PFSK-1 (cell line): ENCODE measurements around the gene SND1.

ENCODE experiments used
- FOXP2 ChIP-seq: optimal IDR thresholded peaks from 2 replicates; pipeline ENCODE3; 2011; ENCODE audit warnings: borderline replicate concordance, control low read depth, inconsistent platforms; ENCODE audit not compliant: insufficient read depth; ENCODE audit errors: extremely low read length, extremely low read depth
- POLR2AphosphoS5 ChIP-seq: IDR thresholded peaks from 2 replicates; pipeline ENCODE4 v1.6.1; 2012; ENCODE audit warnings: low read depth, mild to moderate bottlenecking, control low read depth, low read length, moderate library complexity
- SIN3A ChIP-seq: IDR thresholded peaks from 2 replicates; pipeline ENCODE4 v1.6.1; 2012; ENCODE audit warnings: mild to moderate bottlenecking, low read length, moderate library complexity, borderline replicate concordance; ENCODE audit not compliant: insufficient read depth
- TAF1 ChIP-seq: IDR thresholded peaks from 2 replicates; pipeline ENCODE4 v1.6.1; 2012; ENCODE audit warnings: low read length, control low read depth, borderline replicate concordance; ENCODE audit not compliant: insufficient read depth
- TF ChIP-seq, protein P1 (sequence below), 2 experiments: IDR thresholded peaks; 2 replicates each; pipeline versions ENCODE4 v1.6.1 to v1.8.0; 2011 to 2012; ENCODE audit warnings: low read depth in 2 of 2, low read length in 2 of 2, control low read depth in 1 of 2, inconsistent platforms in 1 of 2, mild to moderate bottlenecking in 1 of 2, moderate library complexity in 1 of 2; ENCODE audit not compliant: insufficient read depth in 1 of 2

SND1 gene

DNA sequence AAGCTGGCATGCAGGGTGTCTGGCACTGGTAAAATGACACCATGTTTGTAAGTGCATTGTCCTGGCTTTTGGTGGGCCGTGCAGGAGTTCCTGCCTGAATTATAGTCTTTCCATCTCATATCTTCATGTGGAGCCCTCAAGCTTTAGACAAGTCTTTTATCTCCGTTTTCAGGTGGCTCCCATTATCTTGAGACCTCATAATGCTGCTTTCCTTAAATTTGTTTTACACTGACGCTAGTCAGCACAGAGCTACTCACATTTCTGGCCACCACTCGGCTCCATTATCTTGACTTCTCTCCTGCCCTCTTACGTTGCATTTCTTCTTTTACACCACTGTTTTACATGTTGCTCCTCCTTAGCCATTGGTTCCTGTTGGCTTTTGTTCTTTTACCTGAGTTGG, 342.0 kb downstream of the SND1 start:
- TF ChIP-seq TAF1 = no peak
- no peak for TF ChIP-seq FOXP2
- no peak for TF ChIP-seq SIN3A
- TF ChIP-seq, protein P1, sequence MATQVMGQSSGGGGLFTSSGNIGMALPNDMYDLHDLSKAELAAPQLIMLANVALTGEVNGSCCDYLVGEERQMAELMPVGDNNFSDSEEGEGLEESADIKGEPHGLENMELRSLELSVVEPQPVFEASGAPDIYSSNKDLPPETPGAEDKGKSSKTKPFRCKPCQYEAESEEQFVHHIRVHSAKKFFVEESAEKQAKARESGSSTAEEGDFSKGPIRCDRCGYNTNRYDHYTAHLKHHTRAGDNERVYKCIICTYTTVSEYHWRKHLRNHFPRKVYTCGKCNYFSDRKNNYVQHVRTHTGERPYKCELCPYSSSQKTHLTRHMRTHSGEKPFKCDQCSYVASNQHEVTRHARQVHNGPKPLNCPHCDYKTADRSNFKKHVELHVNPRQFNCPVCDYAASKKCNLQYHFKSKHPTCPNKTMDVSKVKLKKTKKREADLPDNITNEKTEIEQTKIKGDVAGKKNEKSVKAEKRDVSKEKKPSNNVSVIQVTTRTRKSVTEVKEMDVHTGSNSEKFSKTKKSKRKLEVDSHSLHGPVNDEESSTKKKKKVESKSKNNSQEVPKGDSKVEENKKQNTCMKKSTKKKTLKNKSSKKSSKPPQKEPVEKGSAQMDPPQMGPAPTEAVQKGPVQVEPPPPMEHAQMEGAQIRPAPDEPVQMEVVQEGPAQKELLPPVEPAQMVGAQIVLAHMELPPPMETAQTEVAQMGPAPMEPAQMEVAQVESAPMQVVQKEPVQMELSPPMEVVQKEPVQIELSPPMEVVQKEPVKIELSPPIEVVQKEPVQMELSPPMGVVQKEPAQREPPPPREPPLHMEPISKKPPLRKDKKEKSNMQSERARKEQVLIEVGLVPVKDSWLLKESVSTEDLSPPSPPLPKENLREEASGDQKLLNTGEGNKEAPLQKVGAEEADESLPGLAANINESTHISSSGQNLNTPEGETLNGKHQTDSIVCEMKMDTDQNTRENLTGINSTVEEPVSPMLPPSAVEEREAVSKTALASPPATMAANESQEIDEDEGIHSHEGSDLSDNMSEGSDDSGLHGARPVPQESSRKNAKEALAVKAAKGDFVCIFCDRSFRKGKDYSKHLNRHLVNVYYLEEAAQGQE (IDR thresholded peaks at IDR 0.05; ENCODE audit: insufficient read depth in 1 of 2, low read depth in 2 of 2, low read length in 2 of 2) = no peak
- no peak for TF ChIP-seq POLR2AphosphoS5

DNA sequence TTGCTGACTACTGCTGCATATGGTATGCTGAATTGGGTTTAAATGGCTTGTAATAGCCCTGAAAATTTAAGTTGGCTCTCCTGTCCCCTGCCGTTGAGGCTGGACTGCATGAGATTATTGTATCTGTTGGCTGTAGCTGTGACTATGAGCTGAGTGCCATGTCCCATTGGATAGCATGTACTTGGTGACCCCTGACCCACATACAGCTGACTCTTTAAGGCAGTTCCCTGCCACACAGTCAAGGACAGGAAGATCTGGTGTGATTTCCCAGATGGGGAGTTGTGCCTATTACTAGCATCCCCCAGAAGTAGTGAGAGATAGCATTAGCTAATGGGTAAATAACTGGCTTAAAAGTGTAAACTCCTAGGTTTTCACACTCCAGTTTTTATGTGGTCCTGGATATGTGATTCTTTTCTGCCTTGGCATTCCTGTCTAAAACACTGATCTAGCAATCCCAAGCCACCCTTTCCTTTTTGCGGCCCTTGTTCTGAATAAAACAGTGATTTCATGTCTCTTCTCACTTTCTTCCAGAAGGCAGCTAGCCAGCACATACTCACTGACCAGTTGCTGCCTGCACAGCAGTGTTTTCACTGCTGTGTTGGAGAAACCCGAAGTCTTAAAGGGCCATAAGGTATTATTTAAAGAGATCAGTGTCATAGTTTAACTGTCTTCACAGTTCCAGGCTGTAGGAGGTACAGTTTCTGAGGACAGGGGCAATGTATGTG, 343.3 kb downstream of the SND1 start:
- TF ChIP-seq POLR2AphosphoS5 (no peak), FOXP2 (no peak), TAF1 (no peak), SIN3A (no peak)
- TF ChIP-seq, protein P1 (IDR thresholded peaks at IDR 0.05; ENCODE audit: insufficient read depth in 1 of 2, low read depth in 2 of 2, low read length in 2 of 2) = no peak

DNA sequence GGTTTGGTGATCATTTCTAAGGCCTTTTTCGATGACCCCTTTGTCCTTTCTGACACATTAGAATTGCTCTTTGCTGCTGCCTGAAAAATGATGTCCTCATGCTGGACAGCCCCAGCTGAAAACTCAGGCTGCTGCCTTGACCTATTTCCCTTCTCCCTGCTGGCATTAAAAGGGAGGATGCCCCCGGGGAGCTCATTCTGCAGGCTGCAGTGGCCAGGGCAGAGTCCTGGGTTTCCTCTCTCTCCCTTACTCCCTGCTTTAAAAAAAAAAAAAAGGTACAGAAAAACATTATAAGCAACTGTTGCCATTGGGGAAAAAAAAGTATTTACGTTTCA, 343.9 kb downstream of the SND1 start:
- TF ChIP-seq, protein P1 (IDR thresholded peaks at IDR 0.05; ENCODE audit: insufficient read depth in 1 of 2, low read depth in 2 of 2, low read length in 2 of 2) = no peak
- TF ChIP-seq SIN3A = no peak
- TF ChIP-seq FOXP2 = no peak
- no peak for TF ChIP-seq POLR2AphosphoS5
- TF ChIP-seq TAF1 = no peak

DNA sequence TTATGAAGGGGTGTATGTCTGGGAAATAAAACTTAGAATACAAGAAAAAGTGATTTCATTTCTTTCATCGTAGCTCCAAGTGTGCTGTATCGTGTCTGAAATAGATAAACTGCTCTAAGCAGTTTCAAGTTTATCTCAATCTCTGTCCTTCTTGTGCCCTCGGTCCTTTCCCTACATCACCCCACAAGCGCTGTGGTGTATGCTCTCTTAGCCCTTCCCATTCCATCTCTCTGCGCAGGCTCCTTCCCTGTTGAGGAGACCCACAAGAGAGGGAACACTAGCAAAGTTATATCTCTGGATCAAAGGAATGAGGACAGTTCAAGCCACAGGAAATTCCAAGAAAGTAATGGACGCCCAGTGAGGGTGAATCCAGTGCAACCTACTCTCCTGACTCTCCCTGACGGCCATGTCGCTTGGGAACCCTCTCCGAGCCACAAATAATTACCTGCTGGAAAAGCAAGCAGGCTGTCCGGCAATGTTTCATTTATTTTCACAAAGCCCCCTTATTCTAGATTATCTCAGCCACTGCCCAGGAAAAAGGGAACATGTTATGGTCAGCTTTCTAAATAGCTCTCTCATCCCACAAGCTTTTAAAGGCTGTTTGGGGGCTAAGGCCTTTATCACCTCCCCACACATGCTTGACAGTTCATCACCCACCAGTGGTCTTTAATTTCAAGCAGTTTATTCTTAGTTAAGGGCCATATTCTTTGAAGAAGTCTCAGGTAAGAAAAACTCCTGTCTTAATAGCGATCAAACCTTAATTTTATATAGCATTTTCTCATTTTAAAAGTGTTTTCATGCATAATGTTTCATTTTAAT, 344.5 kb downstream of the SND1 start:
- TF ChIP-seq FOXP2 (no peak), TAF1 (no peak), POLR2AphosphoS5 (no peak), SIN3A (no peak)
- TF ChIP-seq, protein P1 (IDR thresholded peaks at IDR 0.05; ENCODE audit: insufficient read depth in 1 of 2, low read depth in 2 of 2, low read length in 2 of 2) = no peak
